Stimulated activated CD4-positive, alpha-beta T cell treated with anti-CD3 and anti-CD28 coated beads, Interleukin-15, amount 100 ng/mL, for 24 hours (primary cell): Measurements from ENCODE around the gene FILIP1L.

Experiments
- DNase-seq: peaks from one replicate; pipeline ENCODE4 v3.0.0-alpha.2; 2020

The FILIP1L gene

DNA sequence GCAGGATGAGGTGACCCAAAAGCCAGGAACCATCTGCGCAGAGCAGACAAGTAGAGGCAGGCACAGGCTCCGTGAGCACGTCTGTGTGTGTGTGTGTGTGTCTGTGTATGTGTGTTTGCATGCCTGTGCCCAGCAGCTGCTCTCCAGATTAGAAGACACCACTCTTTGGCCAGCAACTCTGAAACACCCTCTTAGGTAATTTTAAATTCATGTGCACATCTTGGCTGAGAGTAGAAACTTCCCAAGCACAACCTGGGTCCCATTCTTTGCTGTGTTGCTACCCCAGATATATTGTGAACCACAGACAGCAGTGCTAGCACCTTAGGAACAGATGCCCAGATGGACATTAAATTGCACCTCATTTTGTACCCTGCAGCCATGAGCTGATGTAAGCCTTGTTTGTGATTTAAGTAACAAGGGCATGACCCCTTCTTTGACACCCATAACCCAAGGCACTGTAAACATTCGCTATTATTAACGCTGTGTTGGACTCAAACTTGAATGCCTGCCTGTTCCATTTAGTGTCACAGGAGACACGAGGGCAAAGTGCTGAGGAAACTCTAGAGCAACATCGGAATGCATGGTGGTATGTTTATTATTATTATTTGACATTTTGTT is at the start of gene FILIP1L:
TSS of gene FILIP1L (minus strand) at position 89 of the 618 bp plus-strand sequence.
- no peak for DNase-seq

DNA sequence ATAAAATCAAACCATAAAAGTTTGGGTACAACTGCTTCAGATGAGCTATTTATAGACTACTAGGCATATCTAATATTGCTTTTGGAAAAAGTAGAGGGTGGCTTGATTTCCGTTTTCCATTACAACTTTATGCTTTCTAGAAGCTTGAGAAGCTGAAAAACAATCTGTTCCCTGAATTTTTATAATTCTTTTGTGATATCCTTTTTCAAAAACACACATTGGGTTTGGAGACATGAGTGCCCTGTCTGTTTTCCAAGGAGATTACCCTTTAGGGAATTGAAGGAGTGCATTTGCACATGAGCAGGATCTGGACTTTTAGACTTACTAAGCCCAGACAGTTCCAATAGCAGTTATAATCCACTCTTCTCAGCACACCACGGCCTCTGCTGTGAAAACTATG is 49.5 kb upstream of the FILIP1L start:
- no peak for DNase-seq

DNA sequence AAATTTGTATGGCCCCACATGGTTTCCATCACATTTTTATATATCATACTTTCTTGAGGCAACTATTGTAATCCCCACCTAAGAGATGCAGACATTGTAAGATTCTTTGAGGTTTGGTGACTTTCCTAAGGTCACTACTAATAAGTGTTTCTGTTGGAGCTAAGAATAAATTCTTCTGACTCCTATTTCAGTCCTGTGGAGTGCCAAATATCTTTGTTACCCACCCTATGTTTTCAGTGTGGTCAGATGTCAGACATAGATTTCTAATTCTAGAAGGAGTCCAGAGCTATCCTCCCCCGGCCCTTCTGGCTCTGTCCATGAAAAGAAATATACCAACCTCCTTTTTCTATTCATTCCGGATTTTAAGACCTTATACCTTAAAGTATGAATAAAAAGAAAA is 46.2 kb upstream of the FILIP1L start:
- no peak for DNase-seq

DNA sequence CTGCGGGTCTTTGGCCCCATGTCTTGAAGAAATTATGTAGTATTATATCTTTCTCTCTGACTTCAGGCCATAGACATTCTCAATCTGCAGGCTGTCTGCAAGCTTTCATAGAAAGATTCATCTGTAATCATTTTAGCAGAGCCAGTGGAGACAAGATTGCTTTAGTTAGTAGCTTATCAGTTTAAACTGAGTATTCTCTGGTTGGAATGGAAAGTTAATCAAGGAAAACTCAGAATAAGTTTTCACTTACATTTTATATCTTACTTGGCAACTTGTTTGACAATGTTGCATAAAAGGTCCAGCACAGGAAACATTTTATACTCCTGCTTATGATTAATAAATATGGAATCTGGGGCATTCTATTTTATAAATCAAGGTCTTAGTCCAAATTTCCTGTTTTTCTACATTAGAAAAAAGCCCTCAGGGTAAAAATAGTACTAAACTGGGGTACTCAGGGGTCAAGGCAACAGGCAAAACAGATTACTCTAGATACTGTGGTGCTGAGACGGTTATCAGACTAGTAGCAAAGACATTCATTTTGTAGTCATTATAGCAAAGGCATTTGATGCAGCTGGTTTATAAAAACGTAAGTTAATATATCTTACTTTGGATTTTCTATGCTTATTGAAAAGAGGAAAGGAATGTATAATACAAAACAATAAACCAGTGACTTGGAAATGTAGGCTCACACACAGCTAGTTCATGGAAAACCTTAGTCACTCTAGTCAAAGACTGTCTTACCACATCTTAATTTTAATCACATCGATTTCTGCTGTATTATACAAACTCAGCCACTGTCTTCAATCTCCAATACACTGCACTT is 45.2 kb upstream of the FILIP1L start:
- no peak for DNase-seq

DNA sequence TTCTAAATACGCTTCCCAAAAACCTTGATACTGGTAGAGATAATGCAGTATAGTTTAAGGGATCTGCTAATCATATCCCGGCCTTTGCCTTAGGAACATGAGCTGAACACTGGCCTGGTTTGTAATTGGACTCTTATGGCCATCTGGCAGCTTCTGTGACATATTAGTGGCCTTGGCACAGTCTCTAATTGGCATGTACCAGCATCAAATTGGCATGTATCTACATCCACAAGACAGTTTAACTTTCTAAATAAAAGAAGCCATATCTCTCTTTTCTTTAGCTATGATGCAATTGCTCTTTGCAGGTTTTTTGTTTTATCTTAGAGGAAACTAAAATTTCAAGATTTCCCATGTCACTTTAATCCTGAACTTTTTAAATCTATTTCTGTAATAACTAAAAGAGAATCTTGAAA is 44.6 kb upstream of the FILIP1L start:
- DNase-seq = no peak

DNA sequence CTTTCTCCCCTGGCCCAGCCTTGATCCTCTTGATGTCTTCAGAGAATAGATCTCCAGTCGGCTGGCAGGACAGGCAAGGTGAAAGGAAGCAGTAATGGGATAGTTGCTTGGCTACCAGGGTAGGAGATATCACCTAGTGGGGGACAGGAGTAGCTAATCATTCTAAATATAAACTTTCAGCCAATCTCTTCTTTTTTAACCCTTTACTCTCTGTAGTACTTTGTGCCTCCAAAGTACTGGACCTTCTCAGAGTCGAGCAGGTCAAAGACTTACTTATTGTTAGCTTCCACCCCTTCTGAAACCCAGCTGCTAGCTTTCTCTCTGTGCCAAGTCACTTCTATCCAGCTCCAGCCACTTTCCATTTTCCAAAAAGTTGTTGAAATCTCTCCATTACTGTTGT is 43.4 kb upstream of the FILIP1L start:
- no peak for DNase-seq

DNA sequence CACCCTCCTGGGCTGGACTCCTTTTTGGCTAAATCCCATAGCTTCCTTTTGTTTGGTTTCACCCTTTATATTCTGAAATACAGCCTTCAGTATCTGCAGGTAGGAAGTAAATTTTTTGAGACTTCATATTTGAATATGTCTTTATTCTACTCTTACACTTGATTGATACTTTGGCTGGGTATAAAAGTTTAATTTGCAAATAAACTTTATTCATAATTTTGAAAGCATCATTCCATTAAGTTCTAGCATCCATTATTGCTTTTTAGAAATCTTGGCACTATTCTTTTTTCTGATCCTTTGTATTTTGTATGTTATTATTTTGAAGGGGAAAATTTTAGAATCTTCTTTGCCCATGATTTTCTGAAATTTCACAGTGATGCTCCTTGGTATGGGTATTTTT is 41.3 kb upstream of the FILIP1L start:
- DNase-seq = no peak

DNA sequence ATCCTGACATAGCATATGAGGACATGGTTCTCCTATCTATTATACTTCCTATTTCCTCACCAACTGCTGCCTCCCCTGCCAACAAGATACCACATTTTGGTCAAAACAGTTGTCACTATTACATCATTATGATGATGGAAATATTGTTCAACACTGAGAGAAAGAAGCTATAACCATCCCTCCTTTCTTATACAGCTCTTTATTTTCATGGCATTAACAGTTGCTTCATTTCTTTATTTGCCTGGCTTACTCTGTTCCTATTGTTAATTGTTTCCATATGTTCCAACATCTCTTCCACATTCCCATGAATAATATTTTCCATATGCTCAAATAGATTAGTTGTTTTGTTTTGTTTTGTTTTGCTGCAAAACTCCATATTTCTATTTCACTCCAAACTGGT is 40.8 kb upstream of the FILIP1L start:
- DNase-seq = no peak

DNA sequence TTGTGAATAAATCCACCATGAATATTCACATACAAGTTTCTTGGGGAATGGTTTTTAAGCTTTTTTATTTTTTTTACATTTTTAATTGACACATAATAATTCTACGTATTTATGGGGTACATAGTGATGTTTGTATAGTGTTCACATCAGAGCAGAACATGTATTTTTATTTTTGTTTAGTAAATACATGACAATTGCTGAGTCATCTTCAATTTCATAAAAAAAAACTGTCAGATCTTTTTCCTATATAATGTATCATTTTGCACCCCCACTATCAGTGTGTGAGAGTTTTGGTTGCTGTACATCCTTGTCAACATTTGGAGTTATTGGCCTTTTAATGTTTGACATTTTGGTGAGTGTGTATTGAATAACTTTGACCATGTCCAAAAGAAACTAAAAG is 39.9 kb upstream of the FILIP1L start:
- DNase-seq = no peak

DNA sequence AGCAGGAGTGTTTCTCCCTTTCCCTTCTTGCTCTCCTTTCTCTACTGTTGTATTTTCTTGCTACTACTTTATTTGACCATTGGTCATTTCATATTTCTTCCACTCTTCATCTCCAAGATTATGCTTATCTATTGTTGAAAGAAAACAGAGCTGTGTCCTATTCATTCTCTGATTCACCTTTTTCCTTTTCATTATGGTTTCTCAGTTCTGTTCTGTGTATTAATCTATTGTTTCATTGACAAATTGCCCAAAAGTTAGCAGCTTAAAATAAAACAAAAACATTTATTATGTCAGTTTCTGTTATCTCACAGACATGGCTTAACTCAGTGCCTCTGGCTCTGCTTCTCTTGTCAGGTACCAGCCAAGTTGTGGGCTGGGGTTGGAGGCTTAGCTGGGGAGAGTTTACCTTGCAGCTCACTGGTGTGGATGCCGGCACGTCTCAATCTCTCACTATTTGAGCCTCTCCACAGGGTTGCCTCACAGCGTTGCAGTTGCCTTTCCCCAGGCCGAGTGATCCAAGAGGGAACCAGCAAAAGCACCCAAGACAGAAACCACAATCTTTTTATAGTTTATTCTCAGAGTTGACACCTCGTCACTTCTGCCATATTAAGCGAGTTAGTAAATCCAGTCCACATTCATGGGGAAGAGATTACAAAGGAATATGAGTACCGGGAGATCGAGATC is 36.9 kb upstream of the FILIP1L start:
- no peak for DNase-seq

DNA sequence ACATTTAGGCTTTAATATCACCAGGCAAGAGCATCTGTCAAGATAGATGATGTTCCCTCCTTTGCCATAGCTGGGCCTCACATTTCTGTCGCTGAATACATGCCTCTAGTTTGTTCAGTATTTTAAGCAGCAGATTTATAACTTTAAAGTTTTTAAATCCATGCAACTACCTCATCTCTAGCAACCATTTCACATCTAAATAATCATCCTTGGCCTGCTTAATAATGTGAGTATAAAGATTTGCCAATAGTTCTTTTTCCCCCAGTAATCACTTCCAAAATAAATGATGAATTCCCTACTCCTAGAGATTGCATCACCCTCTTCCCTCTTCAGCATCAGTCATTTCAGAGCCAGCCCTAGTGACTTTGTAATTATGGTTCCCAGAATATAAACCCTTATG is 36.2 kb upstream of the FILIP1L start:
- no peak for DNase-seq

DNA sequence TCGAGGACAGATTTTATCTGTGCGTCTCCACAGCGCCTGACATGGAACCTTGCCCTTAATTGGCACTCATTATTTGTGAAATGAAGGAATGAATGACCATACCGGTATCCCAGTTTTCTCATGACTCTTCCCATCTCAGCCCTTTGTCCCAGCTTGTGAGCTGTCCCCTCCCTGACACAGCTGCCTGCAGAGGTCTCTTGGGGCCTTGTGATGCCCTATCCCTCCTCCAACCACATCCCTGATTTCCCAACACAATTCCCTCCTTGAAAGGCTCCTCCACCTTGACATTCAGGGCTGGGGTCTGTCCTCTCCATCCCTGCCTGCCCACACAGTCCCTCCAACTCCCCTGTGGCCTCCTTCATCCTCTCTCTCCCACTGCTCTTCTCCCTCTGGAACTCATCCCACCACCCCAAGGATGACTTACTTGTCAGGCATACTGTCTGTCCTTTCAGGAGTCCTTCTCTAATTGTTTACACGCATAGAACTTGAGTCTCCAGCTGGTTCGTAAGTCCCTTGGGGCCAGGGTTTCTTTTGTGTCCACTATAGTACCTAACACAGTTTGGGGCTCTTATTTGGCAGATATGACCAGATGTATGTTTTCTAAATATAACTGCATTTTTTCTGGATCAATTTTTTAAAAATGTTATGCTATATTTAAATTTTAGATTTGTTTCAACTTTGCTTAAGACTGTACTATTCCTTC is 35.6 kb upstream of the FILIP1L start:
- DNase-seq = no peak

DNA sequence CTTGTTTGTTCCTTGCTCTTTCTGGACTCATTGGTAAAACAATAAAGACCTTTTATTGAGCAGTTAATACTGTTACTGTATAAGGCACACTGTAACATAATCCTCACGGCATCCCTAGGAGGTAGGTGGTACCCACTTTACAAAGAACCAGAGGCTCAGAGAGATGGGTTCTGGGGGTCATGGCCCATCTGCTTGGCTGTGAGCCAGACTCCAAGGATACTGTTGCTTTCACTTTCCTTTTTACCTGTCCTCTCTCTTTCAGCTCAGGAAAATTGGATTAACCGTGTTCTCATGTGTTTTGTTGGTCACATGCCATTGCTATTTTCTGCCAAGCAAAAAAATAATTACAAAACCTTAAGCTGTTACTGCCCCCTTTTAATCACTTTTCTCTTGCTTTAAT is 34.8 kb upstream of the FILIP1L start:
- DNase-seq = no peak

DNA sequence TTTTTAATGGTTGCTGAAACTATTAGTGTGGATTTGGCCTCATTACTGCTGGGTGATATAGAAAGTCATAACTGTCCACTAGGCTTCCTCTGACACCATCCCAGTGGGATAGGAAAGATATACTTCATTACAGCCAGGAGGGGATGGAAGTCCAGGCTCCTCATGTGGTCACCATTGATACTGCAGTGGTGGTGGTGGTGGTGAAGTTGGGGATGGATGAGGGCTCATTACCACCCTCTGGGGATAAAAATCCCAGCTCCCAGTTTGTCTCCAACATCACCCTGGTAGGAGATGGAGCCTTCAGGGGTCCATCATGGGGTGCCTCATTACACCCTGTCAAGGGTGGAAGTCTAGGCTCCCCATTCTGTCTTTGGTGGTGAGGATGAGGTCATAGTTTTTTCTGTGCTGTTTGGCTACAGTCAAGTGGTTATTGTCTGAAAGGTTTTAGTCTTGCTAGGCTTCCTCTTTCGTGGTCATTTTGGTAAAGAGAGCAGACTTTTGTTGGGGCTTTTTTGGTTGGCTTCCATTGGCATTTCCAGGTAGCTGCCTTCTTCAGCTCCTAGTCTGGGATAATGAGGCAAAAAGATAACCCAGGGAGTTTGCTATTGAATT is 30.1 kb upstream of the FILIP1L start:
- DNase-seq = no peak

DNA sequence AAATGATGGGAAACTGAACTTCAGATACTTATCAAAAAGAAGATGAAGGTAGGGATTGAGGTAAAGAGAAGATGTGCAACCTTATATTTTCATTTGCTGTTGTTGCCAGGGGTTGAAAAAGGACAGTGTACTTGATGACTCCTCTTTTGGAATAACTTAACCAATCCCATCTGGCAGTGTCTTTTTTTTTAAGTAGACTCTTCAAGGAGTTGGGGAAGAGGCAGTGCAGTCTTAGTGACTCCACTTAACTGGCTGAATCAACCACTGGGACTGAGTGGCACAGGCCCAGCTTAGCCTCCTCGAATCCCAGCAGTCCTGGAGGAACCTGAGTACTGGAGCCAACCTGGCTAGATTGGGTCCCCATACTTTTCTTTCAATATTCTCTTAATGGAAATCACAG is 27.3 kb upstream of the FILIP1L start:
- no peak for DNase-seq

DNA sequence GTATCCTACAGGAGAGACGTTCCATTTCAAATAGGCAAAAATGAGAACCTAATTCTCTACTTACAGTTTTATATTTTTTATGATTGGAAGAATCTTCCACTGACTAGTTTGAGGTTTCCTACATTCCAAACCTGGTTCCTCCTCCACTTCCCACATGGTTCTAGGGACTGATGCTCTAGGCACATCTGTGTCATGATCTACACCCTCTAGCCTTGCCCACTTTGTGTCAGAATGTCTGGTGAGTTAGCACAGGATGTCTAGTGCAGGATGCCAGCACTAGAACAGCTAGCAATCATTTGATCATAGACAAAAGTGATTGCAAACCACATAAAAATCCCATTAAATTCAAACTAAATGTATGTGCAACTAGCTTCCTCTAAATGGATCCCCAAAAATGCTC is 26.7 kb upstream of the FILIP1L start:
- DNase-seq = no peak

DNA sequence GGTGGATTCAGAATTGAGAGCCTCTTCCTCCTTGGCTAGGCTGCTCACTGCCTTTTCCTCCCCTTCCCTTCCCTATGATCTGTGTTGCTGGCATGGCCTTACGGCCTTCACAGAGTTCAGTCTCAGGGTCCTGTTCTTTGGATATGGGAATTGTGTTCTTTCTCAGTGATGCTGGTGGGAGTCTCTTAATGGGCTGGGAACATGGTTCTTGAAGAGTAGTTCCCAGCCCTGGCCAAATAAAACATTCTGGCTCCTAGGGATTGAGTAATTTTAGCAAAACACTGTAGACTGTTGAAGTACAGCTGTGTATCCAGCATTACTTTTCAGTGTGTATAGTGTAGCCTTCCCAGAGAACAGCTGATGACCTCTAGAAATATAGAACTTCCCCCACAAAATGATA is 22.6 kb upstream of the FILIP1L start:
- no peak for DNase-seq

DNA sequence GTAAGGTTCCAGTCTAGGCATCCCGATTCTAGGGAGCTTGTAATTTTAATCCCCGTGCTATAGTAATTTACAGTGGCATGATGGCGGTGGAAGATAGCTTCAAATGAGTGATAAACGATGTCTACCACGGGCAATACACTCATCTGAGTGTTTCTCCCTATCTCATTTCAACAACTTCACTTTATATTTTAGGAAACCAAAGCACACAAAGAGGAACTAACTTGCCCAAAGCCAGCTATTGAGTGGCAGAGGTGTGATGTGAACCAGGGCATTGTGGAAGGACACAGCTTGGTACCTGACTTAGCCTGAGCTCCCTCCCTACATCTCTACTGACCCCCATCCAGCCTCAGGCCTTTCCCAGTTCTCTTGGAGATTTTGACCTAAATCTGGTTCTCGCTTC is 16.9 kb upstream of the FILIP1L start:
- DNase-seq = no peak

DNA sequence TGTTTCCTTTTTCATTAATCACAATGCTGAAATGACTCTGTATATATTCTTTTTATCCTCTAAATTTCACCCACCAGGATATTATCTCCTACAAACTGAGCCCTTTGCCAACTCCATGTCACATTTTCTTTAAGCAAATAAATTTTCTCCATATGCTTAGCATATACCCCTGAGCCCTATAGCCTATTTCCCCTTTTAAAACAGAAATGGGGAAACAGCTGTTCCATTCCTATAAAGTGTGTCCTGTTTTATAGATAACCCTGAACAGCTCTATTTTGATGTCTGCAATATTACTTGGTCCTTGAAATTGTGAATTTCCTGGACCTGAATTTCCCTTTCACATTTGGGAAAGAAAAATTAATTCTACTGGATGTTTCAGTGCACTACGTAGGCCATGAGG is 15.6 kb upstream of the FILIP1L start:
- DNase-seq = no peak

DNA sequence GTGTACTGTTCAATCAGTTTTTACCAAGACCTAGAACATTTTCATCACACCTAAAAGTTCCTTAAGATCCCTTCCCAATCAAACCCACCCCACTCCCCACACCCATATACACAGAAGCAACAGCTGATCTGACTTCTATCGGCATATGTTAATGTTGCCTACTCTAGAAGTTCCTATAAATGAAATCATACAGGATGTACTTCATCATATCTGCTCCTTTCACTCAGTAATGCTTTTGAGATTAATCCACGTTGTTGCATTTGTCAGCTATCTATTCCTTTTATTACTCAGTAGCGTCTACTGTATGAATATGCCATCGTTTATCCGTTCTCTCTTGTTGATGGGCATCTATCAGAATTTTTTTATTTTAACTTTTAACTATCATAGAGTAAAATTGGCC is 14.3 kb upstream of the FILIP1L start:
- no peak for DNase-seq

DNA sequence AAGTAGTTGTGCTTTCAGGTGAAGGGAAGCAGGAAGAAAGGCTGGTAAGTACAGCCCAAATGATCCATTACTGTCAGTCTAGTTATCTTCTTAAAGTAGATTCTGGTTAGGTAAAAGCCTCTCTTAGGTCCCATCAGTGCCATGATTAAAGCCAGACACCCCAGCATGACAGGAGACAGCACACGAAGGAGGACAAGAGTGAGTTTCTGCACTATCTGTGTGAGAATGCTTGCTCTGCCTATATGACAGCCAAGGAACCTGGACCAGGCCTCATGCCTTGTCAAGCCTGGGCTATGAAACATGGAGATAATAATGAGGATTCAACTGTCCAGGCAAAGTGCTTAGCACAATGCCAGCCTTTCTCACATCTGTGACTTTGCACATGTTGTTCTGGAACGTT is 13.5 kb upstream of the FILIP1L start:
- DNase-seq = no peak

DNA sequence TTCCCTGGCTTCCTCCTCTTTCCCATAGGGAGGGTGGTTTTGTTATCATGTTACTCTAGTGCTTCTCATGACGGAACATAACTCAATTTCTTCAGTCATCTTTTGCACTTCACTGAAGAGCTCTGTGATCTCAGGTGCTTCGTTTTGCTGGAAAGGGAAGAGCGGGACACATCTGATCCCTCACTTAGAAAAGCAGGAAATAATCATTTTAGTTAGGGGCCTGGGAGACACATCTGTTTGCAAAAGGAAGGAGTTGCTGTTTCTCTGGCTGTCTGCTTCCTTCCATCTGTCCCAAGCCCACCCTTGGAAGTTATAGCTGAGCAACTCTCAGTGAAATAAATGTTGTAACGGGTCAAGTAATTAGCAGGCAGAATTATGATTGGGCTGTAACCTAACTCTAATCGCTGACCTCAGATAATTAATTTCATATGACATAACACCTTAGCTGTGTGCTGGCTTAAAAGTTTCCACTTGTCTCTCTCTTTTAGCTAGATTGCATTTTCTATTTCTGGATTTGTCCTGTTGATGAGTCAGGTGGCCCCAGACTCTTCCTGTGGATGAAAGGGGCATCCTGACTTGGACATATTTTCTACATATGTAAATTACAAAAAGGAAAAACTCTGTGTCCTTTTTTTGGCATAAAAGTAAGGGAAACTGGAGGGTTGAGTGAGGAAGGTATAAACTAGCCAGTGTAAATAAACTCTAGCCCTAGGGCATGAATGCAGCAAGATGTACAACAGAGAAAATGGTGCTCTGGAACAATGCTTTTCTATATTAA is 11.0 kb upstream of the FILIP1L start:
- no peak for DNase-seq
